ENCODE data around the gene SMC4. TPM values are rescaled to one million over a fixed set of nuclear protein-coding genes. Genes with fewer than 3 reads are reported as not detected.
"Not testable (repeated sequence)": the region's sequence is repeated elsewhere in the genome, so short reads cannot be mapped to it uniquely, and the experiment has no call there.

Gene SMC4
- total RNA-seq, 1 donor from 2014 or later, result 24.6 TPM

GRCh38 chr3:160445854-160446253, 46.4 kb downstream of the SMC4 start:
- no peak for DNase-seq (ENCODE audit: low spot score)

DNA sequence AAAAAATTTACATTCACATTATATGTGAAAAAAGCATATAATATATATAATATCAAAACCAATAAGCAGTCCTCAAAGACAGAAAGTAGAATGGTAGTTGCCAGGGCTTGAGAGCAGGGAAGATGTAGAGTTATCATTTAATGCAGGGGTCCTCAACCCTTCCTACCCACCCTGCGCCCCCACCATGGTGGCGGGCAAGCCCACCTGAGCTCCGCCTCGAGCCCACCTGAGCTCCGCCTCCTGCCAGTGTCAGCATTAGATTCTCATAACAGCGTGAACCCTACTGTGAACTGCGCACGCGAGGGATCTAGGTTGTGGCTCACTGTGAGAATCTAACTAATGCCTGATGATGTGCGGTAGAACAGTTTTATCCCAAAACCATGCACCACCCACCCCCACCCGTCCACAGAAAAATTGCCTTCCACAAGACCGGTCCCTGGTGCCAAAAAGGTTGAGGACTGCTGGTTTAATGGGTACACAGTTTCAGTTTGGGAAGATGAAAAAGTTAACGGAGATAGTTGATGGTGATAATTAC, 47.1 kb downstream of the SMC4 start:
- no peak for DNase-seq (ENCODE audit: low spot score)

DNA sequence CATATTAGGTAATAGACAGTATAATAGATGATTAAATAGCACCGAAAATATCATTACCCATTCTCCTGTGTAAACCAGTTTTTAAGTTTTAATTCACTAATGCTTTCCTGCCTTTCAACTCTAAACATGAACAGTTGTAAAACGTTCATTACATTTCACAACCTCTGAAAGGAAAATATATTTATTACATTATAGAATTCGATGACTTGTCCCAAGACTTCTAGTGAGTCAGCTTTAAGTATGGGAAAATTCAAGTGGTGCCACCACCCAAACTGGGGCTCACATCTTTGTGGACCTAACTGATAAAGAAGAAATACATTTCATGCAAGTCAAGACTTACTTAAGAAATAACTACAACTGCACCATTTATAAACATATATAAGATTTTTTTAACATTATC, 48.1 kb downstream of the SMC4 start:
- DNase-seq (ENCODE audit: low spot score), result no peak

GRCh38 chr3:160448845-160449635, 49.6 kb downstream of the SMC4 start:
- no peak for DNase-seq (ENCODE audit: low spot score)

GRCh38 chr3:160449636-160450598, 50.5 kb downstream of the SMC4 start, which contains the start of gene TRIM59:
Gene TRIM59 (minus strand): TSS chr3:160449786. CDS start chr3:160439183, 10,603 bp downstream.
- DNase-seq (ENCODE audit: low spot score), result peak; percentile 92

DNA sequence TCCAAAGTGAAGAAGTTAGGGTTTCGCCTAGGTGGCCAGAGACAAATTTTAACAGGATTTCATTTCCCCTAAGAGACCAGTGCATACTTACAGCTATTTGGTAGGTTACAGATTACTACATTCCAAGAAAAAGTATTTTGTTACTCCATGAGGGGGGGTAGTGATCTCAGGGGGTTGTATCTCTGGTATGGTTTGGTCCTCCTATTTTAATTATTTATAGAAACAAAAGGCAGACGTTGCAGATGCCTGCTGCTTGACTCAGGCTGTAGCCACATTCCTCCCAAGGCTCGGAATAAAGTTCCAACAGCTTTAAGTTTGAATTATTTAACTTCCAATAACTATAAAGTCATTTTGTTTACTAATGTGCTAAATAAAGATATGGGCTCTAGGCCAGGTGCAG, 51.4 kb downstream of the SMC4 start:
- DNase-seq (ENCODE audit: low spot score), result no peak

DNA sequence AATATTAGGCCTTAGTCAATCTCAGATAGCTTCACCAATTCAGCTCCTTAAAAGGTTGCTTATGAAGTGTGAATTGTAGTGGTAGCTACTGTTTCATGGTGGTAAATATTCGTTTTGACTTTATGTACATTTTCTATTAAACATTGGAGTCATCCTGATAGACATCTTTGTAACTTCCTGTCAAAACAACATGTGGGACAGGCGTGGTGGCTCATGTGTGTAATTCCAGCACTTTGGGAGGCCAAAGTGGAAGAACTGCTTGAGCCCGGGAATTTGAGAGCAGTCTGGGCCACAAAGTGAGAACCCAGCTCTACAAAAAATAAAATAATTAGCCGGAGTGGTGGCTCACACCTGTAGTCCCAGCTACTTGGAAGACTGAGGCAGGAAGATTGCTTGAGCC, 52.2 kb downstream of the SMC4 start:
- no peak for DNase-seq (ENCODE audit: low spot score)

- DNase-seq (ENCODE audit: low spot score), result not testable (repeated sequence)
Observed at GRCh38 chr3:160452251-160452650, 52.8 kb downstream of the SMC4 start.

- no peak for DNase-seq (ENCODE audit: low spot score)
Observed at GRCh38 chr3:160454995-160455394, 55.5 kb downstream of the SMC4 start.

- DNase-seq (ENCODE audit: low spot score), result no peak
Observed at GRCh38 chr3:160455846-160456245, 56.4 kb downstream of the SMC4 start.

DNA sequence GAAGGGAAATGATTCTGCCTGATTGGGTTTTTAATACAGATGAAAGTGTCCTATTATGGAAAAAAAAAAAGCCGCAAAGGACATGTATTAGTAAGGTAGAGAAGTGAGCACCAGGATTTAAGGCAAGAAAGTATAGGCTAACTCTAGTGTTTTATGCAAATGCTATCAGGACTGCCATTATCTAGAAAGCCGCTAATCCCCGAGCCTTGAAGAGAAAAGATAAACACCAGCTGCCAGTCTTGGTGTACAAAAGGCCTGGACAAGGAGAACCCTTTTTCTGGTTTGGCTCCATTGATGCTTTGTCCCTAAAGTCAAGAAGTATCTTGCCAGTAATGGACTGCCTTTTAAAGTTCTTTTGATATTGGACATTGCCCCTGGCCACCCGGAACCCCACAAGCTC, 58.7 kb downstream of the SMC4 start:
- DNase-seq (ENCODE audit: low spot score), result no peak

GRCh38 chr3:160459450-160459970, 60.1 kb downstream of the SMC4 start:
- DNase-seq (ENCODE audit: low spot score), result no peak

DNA sequence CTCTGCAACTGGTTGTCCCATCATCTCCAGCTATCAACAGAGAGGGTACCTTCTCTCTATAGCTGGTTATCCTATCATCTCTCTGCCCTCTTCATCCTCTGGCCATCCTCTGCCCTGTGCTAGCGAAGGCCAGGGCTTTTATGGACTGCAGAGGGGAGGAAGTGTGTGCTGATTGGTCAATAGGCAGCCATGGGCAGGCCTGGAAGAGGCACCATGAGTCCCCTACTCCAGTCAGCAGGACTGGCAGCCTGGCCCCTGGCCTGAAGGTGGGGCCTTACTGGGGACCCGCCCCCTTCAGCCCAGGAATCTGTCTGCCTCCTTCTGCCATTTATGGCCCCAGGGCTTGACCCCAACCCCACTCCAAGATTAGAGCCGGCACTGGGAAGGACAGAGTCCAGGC, 60.6 kb downstream of the SMC4 start:
- DNase-seq (ENCODE audit: low spot score), result no peak

DNA sequence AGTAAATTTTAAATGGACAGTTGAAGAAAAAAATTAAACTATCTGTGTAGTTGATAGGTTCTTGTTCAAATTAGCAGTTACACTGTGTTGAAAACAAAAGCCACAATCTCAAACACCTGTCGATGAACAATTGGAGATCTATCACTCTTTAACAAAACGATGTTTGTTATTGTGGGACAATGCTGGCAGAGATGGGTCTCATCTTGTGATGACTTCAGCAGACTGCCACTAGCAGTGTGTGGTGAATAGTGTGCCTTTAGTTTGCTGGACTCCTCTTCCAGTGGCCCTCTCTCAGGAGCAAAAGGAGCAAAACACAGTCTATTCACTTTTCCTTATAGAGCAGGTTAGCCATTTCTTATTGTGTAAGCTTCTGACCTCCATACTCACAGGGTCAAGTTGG, 64.9 kb downstream of the SMC4 start:
- no peak for DNase-seq (ENCODE audit: low spot score)

- DNase-seq (ENCODE audit: low spot score), result no peak
Observed at GRCh38 chr3:160464971-160465370, 65.5 kb downstream of the SMC4 start.

DNA sequence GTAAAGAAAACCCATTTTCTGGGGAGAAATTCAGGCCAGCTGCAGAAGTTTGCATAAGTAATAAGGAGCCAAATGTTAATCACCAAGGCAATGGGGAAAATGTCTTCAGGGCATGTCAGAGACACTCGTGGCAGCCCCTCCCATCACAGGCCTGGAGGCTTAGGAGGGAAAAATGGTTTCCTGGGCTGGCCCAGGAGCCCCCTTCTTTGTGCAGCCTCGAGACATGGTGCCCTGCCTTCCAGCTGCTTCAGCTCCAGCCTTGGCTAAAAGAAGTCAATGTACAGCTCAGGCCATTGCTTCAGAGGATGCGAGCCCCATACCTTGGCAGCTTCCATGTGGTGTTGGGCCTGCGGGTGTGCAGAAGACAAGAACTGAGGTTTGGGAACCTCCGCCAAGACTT, 70.7 kb downstream of the SMC4 start:
- no peak for DNase-seq (ENCODE audit: low spot score)

DNA sequence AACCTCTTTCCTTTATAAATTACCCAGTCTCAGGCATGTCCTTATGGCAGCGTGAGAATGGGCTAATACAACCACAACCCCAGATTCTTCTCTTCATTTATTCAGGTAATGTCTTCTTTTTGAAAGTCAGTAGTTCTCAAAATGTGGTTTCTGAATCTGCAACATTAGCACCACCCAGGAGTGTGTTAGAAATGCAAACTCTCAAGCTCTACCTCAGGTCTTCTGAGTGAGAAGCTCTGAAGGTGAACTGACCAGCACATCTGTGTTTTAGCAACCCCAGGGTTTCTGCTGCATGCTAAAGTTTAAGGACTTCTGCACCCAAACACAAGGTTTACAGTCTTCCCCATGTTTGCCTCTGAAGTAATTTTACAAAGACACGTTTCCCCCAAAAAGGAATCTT, 72.4 kb downstream of the SMC4 start:
- DNase-seq (ENCODE audit: low spot score), result no peak

DNA sequence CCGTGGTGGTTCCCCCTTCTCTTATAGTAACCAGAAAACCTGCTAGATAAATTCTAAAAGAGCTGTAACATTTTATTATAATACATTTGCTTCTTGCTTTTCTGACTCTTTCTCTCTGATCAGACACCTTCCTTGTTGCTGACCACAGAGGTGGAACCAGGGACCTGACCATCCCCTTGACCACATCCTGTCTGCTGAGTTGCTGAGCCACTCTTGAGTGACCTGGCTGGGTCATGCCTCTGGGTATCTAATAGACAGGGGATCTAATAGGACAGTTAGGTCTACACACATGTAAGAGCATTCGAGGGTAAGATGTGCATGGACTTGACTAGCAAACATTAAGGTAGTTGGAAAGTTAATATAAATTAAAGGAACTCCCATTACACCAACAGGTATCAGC, 72.9 kb downstream of the SMC4 start:
- DNase-seq (ENCODE audit: low spot score), result no peak

GRCh38 chr3:160473221-160473620, 73.8 kb downstream of the SMC4 start:
- DNase-seq (ENCODE audit: low spot score), result no peak

DNA sequence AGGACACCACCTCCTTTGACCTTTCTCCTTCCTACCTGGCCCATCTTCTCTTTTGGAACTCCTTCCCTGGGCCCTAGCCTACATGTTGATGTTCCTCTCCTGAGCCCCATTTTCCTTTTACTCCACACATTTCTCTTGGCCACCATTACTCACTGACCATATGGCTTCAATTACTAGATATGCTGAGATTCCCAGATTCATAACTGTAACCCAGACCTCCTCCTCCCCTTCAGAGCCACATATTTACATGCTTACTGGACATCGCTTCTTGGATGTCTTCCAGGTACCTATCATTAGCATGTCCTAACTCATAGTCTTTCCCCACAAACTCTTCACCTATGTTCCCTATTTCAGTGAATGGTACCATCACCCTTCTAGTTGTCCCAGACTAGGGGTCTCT, 74.5 kb downstream of the SMC4 start:
- DNase-seq (ENCODE audit: low spot score), result no peak

DNA sequence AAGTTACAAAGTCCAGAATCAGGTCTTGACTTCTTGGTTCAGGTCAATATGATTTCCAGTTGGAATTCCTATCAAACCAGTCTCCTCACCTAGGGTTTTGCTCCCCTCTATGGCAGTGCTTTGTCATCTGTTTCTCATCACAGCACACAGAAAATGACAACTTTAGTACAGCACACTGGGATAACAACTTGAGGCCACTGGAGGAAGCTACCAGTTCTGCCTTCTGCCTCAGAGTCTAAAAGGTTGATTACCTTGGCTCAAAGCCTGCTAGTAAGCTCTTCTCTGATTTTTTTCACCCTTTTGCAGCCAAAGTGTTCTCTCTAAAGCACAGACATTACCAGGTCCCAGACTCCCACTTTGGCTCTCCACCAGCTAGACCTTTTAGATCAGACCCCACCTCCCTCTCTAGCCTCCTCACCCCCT, 75.0 kb downstream of the SMC4 start:
- no peak for DNase-seq (ENCODE audit: low spot score)

DNA sequence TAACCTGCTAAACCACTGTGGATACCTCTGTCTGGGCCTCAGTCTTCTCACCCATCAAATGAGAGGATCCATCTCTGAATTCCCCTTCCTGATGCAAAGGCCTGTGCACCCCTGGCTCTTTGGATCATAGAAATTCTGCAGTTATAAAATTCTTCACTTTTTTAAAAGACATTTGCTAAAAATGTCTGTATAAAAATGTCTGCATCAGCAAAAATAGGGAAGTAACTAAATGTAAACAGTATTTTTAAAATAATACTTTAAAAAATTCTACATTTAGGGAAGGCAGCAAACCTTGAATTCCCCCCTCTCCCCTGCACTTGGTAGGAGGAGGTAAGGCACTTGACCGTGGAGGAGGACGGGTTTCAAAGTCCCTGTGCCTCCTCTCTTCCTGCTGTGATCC, 75.7 kb downstream of the SMC4 start:
- DNase-seq (ENCODE audit: low spot score), result no peak
